Activated CD4-positive, alpha-beta T cell treated with anti-CD3 and anti-CD28 coated beads, Interleukin-10, Interleukin-2, amounts not matched to agents 100 ng/mL and 50 ng/mL, durations not matched to agents 16 hours and 8 hours (primary cell): ENCODE data around the gene NUDT22.

Source experiments
- DNase-seq: peaks from one replicate; pipeline ENCODE4 v3.0.0-alpha.2; 2020

The NUDT22 gene

DNA sequence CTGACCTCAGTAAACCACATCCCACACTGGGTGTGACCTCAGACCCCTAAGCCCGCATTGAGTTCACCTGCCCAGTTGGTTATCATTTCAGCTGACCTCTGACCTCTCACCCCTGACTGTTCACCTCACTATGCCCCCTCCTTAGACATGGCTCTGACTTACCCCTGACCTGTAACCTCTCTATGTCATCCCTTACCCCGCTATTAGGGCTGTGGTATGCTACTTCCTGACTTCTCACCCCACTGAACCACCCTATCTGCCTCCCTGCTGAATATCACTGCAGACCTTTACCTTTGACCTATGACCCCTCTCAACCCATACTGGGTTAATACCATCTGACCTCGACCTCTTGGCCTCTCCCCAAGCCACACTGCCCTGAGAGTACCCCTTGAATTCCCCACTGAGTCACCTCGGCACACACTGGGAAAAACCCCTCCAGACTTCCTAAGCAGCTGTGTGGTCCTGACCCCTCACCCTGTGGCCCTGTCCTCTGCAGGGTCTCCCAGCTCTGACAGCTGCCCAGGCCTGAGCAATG is 33.5 kb downstream of the NUDT22 start:
- DNase-seq, result no peak

DNA sequence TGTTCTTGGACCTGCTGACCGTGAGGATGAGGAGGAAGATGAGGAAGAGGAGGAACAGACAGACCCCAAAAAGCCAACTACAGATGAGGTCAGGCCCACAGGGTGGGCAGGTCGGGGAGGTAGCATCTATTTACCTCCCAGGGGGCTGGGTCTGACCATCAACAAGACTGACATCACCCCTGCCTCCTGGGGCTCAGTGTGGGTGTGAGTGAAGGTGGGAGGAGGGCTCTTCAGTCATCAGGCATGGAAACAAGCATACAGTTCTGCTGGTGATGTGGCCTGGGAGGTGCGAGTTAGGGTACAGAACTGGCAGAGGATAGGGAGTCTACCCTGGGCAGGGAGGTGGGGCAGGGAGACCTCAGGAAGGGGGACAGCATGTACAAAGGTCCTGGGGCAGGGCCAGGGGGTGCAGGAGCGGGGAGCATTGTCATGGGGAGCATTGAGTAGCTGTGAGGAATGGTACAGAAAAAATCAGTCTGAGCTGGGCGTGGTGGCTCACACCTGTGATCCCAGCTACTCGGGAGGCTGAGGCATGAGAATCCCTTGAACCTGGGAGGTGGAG is 34.2 kb downstream of the NUDT22 start:
- DNase-seq, result no peak

GRCh38 chr11:64261556-64262080 is 35.5 kb downstream of the NUDT22 start:
- no peak for DNase-seq

- DNase-seq, result no peak
Observed at GRCh38 chr11:64262271-64263002, 36.4 kb downstream of the NUDT22 start.

GRCh38 chr11:64263021-64263946 is 37.2 kb downstream of the NUDT22 start:
- no peak for DNase-seq

DNA sequence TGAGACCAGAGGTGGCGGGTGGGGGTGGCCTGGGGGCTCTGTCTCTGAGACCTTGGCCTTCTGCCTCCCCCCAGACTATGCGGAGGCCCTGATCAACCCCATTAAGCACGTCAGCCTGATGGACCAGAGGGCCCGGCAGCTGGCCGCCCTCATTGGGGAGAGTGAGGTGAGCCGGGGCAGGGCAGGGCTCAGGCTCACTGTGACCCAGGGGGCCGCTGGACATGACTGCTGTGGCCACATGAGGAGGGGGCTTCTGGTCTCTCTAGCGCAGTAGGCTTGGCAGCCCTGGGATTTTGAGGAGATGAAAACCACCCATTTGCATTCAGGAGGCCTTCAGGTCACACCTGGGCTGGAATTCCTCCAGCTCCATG is 37.9 kb downstream of the NUDT22 start:
- DNase-seq, result no peak

GRCh38 chr11:64264371-64264852 is 38.3 kb downstream of the NUDT22 start:
- DNase-seq, result no peak

DNA sequence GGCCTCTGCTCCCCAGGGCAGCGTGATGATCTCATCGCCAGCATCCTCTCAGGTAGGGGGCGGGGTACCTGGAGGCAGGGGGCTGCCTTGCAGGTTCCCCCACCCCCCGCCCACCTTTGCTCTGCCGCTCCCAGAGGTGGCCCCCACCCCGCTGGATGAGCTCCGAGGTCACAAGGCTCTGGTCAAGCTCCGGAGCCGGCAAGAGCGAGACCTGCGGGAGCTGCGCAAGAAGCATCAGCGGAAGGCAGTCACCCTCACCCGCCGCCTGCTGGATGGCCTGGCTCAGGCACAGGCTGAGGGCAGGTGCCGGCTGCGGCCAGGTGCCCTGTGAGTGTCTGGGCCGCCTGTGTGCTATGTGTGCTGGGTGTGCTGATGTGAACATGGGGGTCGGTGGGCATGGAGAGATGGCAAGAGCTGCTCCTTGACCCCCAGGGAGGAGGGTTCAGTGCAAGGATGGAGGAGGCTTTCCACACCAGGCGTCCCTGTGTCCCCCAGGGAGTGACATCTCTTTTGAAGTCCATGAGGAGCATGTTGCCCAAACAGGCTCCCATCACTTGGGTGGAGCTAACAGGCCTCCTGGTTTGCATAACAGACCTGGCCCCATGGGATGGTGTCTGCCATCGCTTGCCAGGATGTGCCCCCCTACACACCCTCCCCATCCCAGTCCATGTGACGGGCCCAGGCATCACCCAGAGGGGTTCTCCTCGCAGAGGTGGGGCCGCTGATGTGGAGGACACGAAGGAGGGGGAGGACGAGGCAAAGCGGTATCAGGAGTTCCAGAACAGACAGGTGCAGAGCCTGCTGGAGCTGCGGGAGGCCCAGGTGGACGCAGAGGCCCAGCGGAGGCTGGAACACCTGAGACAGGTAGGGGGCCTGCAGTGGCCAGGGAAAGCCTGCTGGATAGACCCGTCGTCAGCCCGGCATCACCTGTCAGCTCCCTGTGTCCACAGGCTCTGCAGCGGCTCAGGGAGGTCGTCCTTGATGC is 39.4 kb downstream of the NUDT22 start:
- DNase-seq, result no peak

DNA sequence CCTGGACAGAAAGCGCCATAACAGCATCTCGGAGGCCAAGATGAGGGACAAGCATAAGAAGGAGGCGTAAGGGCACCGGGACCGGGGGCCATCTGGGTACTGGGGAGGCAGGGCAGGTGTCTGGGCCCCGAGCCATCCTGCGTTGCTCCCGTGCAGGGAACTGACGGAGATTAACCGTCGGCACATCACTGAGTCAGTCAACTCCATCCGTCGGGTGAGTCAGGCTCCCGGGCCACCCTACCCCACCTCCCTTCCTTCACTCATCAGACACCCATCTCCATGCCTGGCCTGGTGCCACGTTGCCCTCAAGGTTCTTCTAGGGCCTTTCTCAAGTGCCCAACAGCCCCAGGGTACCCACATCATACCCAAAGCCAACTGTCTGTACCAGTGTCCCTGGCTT is 40.3 kb downstream of the NUDT22 start:
- no peak for DNase-seq

DNA sequence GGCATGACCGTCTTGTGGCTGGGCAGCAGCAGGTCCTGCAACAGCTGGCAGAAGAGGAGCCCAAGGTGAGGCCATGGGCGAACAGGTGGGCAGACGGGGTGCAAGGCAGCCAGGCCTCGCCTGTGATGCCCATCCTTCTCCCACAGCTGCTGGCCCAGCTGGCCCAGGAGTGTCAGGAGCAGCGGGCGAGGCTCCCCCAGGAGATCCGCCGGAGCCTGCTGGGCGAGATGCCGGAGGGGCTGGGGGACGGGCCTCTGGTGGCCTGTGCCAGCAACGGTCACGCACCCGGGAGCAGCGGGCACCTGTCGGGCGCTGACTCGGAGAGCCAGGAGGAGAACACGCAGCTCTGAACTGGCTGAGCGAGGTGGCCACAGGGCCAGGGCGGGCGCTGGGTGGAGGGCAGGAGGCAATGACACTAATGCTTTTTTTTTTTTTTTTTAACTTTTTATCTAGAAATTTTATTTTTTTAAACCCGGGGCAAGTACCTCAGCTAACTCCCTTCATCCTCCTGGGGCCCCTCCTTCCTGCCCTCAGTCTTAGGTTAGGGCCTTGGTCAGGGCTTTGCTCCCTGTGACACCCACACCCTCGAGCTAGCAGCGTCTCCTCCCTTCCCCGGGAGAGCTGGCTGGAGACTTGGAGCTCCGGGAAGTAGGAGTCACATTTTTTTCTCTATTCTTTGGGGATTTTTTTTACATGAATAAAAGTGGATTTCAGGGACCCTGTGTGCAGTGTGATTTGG is 41.3 kb downstream of the NUDT22 start:
- DNase-seq, result no peak

DNA sequence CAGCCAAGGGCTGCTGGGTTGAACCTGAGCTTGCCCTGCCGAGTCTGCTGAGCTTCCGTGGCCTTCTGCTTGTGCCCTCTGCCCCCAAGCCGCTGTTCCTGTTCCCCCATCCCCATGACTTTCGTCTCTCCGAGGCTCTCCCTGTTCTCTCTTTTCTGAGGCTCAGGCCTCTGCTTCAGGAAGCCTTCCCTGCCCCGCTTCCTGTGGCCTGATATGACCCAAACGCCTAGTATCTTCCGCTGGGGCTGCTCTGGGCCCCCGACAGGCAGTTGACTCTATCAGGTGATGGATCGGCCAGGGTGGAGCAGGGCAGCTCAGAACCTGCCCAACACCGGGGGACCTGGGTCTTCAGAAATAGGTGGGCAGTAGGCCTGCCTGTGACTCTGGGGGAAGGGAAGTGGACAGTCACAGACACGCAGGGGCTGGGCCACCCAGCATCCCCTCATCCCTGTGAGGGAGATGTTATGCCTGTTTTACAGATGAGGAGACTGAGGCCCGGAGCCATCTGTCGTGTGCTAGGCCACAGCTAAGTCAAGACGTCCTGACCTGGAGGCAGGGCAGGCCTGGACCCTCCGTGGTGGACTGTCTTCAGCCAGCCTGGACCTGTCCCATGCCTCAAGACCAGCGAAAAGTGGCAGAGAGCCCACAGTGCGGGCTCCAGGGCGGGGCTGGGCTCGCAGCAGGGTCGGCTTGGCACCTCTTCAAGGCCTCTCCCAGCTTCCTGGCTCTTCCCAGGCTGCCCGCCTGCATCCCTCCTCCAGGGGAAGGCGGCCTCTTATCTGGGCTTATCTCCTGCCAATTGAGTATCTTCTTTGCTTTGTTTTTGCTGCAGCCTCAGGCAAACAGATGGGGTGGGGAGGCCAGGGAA is 42.2 kb downstream of the NUDT22 start:
- no peak for DNase-seq

GRCh38 chr11:64268893-64269539 is 42.9 kb downstream of the NUDT22 start:
- peak; percentile 73 for DNase-seq

GRCh38 chr11:64269540-64270220 is 43.6 kb downstream of the NUDT22 start:
- peak; percentile 99 for DNase-seq

DNA sequence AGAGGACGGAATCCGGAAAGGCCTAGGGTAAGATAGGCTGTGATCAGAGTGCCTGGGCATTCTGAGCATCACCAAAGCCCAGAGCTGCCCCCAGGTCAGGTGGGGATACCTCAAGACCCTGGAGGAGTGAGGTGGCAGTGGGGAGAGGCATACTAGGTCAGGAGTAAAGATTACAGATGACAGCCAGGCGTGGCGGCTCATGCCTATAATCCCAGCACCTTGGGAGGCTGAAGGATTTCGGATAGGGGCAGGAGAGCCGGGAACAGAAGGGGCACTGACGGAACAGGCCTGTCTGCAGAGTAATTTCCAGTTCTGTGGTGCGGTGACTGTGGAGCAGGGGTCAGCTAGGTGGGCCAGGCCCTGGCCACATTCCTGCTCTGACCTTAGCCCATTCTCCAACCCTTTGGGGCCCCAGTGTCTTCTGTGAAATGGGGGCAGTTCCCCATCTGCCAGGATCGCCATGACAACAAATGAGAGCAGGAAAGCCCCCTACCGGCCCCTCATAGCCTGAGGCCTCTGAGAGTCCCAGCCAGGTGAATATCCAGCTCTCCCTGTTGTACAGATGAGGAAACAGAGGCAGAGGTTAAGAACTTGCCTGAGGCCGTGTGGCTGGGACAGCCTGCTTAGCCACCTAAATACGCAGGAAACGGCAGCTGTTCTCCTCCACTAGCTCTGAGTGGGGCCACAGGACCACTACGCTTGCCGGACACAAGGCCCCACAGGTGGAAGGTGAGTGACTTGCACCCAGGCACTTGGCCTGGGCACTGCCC is 49.1 kb downstream of the NUDT22 start:
- DNase-seq, result no peak

DNA sequence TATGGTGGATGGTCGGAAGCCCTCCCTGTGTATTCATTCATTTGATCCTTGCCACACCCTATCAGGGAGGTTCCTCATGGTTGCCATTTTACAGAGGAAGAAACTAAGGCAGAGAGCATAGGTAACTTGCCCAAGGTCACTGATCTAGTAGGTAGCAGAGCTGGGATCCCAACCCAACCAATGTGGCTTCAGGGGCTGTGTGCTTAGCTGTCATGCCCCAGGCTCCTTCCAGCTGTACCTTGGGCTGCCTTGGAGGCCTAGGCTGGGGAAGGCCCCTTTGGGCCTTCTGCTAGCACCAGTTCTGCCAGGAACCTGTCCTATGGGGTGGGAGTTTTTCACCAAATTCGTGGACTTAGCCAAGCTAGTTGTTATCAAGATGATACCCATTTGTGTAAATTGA is 49.8 kb downstream of the NUDT22 start:
- DNase-seq, result no peak

- no peak for DNase-seq
Observed at GRCh38 chr11:64276653-64277431, 50.8 kb downstream of the NUDT22 start.

GRCh38 chr11:64278576-64279190 is 52.6 kb downstream of the NUDT22 start:
- DNase-seq, result no peak
